Activated naive CD4-positive, alpha-beta T cell treated with anti-CD3 and anti-CD28 coated beads, Interleukin-2, amount 50 U/mL, for 16 hours (primary cell): Measurements from ENCODE around the gene ZNF554.

Experiments
- DNase-seq: peaks from one replicate; pipeline ENCODE4 v3.0.0-alpha.2; 2020

Gene ZNF554

DNA sequence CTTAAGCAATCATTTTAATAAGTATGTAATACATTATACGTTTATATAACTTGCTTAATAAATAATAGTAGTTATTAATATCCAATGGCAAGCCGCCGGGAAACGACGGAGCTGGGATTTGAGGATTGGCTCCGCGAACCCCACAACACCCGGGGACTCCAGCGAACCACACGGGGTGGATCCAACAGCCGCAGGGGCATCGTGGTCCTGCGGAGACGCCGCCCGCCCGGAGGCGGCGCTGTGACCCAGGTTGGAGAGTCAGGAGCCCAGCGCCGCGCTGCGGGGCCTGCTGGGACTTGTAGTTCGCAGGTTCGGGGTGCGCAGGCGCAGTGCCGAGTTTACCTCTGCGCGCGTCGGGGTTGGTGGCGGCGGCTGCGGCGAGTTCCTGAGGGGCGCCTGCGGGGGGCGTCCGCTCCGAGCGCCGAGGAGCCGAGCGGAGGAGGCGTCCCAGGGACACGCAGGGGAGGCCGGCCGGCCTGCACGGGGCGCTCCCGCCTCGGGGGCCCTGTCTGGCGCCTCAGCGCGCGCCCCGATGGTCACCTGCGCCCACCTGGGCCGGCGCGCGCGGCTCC, at the start of gene ZNF554:
TSS of gene ZNF554 (plus strand) at position 329 of the 572 bp plus-strand sequence. CDS start at position 533, 204 bp downstream.
- peak; percentile 99 for DNase-seq

DNA sequence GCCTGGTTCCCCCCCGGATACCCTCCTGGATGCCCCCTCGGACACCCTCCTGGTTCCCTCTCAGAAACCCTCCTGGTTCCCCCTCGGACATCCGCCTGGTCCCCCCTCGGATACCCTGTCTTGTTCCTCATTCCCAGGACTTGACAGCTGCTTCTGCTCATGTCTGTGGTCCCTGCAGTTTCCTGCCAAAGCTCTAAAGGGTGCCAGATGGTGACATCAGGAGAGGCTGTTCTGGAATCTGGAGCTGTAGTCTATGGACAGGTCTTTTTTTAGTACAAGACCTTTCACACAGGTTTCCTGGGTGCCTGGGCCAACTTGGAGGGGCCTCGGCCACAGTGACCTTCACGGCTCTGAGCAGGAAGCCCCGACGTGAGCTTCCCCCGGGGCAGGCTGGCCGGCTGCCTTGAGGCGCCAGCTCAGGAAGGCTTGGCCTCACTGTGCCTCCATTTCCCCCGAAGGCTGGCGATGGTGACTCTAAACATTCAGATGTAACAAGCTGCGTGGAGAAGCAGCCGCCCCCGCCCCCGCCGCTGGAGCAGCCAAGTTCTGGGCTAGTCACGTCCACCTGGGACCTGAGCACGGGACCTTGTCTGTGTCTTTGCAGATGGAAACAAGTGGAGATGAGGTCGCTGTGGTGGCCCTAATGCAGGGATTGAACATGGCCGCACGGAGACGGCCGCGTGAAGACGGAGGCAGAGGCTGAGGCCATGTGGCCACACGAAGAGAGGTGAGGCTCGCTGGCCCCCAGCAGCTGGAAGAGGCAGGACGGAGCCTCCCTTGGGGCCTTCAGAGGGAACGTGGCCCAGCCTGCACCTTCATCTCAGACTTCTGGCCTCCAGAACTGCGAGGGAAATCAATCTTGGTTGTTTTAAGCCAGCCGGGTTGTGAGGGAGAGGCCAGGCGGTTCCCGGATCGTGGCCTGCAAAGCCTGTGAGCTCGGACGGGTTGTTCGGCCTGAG, 49.3 kb upstream of the ZNF554 start:
- no peak for DNase-seq

DNA sequence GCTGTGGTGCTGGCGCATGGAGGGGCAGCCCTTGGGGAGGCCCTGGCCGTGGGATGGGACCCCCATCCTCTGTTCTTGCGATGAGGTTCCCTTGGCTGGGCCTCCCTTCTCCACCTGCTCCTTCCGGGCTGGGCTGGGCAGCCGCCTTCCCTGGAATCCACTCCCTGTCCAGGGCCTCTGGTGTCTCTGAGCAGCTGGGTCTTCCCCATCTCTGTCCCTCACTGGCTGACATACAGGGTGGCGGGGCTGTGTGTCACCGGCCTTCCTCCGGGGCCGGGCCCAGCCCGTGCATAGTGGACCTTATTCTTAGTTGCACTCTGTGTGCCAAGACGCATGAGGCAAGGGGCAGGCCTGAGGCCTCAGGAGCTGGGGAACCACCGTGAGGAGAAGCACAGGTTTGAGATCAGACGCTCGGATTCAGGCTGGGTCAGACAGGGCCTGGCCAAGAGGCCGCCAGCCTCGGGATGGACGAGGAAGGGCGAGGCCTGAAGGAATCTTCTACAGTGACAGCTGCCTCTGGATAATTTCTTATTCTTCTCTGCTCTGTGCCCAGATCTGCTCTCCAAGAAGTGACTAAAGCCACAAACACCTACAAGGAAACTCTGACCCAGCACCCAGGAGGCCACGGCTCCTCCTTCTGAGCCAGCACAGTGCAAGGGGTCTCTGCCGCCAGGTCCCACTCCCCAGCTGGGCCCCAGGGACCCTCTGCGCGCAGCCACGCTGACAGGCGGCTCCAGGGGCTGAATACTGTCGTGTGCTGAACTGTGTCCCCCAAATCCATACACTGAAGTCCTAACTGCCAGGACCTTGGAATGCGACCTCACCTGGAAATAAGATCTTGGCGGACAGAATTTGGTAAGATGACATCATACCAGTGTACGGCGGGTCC, 47.6 kb upstream of the ZNF554 start:
- DNase-seq = no peak

DNA sequence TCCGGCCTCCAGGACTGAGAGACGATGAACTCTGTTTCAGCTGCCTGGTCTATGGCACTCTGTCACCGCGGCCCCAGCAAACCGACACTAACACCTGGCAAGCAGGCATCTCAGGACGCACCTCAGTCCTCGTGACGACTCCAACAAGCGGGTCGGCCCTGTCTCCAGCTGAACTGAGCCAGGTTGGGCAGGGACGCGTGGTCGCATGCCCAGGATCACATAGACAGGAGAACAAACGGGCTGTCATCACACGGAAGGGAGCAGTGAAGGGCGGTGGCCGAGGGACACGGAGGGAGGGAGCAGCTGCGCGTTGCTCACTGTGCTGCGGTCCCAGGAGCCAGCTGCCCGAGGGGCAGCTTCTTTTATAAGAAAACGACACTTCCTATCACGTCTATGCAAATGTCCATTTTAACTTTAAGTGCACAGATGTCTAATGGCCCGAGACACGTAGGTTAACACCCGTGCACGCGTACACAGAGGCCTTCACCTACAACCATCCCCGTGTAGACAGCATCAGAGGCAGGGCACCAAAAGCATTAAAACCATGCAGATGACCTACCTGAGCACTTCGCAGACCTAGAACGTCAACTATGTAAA, 45.5 kb upstream of the ZNF554 start:
- DNase-seq = no peak

DNA sequence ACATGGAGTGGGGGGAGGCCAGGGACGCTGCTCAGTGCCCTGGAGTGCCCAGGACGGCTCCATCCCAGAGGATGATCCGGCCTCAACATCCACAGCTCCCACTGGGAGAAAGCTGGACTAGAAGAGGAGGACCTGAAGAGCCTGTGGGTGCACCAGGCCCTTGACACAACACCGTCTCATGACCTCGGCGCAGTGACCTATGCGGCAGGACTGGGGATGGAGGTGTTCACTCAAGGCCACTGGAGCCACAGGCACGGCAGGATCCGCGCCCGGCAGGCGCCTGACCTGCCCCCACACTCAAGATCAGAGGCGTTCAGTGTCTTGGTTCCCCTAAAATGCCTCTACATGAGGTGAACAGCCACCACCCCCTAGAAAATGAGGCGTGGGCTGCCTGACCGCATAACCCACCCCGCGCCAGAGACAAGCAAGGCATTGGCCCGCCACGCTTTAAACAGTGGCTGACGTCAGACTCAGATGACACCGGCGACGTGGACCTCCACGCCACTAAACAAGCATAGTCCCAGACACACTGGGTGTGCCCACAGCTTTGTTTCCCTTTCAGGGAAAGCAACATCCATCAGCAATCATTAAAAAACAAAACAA, 44.6 kb upstream of the ZNF554 start:
- DNase-seq = no peak

DNA sequence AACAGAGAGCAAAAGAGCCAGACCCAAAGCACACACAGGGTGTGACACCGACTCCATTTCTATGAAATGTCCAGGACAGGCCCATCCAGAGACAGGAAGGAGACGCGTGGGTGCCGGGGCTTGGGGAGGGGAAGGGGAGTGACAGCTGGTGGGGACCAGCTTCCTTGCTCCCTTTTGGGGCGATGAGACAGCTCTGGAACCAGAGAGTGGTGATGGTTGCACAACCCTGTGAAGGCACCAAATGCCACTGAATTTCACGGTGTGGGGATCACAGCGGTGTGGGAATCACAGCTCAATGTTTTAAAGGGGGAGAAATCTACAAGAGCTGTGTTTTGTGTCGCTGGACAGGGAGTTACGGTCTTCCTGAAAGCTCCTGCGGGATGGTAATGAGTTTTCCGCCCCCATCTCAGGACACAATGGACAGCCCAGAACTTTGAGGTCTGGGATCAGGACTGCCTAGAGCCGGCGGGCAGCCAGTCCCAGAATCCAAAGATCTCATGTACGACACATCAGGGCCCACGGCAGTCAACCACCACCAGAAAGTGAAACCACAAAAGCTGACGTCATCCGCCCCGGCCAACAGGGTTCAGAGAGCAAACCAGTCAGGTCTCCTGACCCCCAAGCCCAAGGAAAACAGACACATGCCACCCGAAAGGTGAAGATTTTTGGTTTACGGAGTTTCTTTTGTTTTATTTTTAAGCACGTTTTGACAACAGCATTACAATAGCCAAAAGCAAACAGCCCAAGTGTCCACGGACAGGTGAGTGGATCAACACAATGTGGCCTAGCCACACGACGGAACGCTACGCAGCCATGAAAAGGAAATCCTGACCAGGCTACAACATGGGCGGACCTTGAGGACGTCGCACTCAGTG, 43.9 kb upstream of the ZNF554 start:
- DNase-seq = peak; percentile 60

DNA sequence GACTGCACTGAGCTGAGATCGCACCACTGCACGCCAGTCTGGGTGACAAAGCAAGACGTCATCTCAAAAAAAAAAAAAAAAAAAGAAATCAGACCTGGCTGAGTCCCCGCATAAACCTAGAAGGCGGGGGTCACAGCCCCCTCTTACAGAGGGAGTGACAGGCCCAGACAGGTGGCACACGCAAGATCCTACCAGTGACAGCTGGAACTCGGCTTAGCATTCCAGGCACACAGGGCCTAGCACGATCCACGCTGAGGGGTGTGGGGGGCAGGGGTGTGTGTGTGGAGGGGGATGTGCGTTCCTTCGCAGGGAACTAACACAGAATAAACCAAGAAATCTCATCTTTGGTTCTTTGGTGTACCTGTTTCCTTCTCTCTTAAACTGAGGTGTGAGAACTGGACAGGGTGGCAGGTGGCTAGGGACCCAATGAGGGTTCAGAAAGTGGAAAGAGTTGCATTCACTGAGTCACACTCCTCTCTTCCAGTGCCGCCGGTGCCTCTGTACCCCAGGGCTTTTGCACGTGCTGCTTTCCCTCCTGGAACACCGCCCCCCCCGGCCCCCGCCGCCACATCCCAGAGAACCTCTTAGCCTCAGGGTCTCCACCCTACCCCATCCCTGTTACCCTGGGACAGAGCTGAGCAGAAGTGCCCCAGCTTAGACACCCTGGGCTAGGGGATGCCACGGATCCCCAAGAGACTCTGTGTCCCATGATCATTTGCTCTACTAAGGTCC, 41.5 kb upstream of the ZNF554 start:
- no peak for DNase-seq

DNA sequence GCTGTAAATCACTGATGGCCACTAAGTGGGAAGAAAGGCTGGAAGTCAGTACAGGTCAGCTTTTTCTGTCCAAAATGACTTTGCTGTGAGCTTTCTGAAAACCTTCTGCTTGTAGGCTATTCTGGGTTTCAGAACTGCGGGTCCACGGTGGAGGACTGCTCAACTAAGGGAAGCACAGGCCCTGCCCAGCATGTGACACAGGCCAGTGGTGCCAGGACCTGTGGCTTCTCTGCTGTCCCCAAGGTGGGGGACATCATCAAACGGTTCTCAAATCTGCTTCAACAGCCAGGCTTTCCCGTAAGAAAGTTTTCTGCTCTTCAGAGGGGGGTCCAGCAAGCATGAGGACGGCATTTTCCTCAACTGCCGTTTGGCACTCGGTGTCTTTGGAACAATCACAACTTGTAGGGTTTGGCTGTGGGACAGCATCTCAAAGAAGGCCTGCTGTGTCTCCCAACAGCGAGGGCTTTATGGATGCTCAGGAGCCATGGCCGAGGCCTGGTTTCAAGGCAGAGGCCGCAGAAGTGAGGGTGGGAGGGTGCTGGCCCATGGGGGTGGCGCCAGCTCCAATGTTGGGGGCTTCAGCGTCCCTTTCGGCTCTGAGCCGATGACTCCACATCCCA, 40.4 kb upstream of the ZNF554 start:
- no peak for DNase-seq

DNA sequence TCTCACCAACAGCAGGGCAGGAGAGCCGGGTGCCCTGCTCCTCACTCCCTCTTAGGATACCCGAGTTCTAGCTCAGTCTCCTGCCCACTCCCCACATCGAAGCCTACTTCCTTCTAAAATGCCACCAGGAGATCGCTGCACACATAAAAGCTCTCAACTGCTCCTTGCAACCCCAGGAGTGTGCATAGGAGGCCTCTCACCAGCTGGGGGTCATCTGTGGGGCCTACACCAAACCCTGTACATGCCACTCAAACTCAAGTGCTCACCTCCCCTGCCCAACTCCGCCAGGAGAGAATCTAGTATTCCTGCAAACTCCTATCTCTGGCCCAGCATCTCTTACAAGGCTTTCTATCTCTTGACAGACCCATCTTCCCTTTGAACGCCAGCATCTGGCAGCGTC, 39.4 kb upstream of the ZNF554 start:
- DNase-seq = no peak

DNA sequence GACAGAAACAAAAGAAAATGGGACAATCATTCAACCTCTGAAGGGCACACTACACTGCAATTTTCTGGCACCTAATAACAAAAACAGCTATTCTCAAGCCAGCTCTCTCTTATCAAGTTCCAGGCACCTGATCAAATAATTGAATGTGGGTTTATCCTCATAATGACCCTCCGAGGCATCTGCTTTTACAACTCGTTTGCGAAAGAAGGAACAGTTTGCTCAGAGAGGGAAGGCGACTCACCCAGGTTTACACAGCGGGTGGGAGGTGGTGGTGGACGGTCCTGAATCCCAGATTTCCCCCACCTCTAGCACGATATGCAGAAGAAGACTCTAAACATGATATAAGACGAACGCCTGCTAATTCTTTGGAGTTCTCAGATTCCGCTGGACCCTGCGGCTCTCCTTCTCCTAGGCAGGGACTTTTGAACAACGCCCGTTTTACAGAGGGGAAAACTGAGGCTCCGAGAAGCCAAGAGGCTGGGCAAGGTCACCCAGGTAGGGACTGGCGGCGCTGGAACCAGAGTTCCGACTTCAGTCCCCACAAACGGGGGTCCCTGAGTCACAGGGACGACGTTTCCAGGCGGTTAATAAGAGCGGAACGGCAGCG, 37.2 kb upstream of the ZNF554 start:
- DNase-seq = no peak

DNA sequence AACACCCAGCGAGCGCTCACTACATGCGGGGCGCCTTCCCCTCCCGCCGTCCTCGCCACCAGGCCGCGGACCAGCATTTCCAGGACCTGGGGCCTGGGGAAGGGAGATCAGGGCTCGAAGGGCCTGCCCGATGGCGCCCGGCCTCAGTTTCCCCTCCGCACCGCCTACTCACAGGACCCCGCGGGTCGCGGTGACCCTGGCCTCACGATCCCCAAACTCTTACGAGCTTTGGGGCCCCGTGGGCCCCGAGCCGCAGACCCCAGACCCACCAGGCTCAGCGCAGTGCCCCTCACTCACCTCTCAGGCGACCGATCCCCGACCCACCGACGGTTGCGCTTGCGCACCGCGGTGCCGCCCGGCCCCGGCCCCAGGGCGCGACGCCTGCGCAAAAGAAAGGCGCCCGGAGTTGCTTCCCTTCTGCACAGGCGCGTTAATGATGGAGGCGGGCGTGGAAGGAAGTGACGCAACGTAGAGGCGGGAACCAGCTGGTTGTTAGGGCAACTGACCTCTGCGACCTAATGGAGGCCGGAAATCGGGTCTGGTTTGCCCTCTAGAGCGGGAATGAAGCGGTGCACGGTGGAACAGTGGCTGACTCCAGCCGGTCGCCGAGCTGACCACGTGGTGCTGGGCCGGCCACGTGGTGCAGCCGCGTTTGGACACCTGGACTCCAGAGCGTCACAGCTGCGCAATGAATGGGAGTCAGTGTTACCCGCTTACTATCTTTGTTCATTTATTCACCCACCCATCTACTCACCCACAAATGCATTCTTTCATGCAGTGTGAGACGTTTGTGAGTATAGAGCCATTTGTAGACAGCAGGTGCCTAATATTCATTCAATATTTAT, 36.5 kb upstream of the ZNF554 start, which contains the start of gene SGTA:
TSS of gene SGTA (minus strand) at position 338 of the 845 bp plus-strand sequence. CDS start 14,205 bp downstream, outside the sequence.
- peak; percentile 96 for DNase-seq

DNA sequence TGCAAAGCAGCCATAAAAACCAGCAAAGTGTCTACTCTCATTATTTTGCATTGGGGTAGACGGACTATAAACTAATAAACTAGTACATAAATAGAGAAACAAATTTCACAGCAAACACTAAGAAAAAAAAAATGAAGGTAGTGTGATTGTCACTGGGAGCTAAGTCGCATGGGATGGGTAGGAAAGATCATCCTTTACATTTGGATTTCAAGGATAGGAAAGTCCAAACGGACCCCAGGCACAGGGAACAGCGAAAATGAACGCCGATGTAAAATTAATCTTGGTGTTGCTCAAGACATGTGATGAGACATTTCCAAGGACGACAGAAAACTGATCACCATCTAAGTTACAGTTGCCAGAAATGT, 35.9 kb upstream of the ZNF554 start:
- DNase-seq = no peak

DNA sequence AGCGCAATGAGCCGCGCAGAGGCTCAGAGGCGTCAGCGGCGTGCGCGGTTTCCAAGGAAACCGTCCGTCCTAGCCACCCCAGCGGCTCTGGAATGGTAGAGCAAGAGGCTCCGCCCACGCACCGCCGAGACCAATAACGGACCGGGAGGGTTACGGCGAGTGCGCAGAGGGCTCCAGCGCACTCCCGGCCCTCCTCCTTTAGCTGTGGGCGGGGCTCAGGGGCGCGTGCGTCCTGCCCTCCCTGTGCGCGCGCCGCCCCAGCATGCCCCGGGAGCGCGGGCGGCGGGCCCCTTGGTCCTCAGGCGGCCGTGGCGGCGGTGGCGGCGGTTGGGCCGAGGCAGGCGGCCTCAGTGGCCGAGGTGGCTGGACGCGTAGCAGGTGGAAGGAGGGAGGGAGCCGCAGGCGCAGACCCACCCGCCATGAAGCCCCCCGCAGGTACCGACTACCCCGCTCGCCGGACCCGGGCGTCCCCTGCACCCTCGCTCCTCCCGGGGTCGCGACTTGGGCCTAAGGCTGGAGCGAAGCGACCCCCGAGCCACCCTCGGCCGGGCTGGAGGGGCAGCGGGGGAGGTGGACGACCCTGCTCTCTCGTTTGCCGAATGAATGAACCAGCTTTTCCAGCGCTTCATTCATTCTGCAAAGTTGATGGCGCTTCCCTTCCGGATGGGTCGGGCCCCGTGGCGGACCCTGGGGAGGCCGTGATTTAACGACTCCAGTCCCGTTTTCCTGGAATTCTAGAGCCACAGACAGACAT, 34.2 kb upstream of the ZNF554 start, which contains the start of gene THOP1:
TSS of gene THOP1 (plus strand) at position 260 of the 754 bp plus-strand sequence. CDS start at position 420, 160 bp downstream.
- DNase-seq = peak; percentile 100

DNA sequence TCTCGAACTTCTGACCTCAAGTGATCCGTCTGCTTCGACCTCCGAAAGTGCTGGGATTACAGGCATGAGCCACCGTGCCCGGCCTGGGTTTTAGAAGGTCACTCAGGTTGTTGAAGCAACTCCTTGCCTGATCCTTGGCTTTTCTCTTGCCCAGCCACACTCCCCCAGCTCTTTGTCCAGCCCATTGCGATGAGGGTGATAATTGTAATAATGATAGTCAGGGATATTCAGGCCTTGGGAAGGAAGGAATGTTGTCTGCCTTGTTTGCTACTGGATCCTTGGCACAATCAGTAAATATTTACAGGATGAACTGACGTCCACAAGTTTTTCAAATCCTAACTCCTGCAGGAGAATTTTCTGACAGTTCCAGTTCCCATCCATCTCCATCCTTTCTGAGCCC, 32.6 kb upstream of the ZNF554 start:
- no peak for DNase-seq

DNA sequence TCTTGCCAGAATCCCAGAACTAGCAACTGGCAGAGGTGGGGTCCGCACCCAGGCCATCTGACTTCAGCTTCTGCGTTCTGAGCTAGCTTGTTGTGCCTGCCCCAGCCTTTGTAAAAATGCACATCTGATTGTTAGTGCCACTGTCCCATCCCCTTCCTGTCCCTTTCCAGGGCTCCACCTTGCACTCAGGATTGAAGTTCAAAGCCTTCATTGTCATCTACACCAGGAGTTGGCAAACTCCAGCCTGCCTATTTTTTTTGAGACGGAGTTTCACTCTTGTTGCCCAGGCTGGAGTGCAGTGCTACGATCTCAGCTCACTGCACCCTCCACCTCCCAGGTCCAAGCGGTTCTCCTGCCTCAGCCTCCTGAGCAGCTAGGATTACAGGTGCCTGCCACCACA, 31.4 kb upstream of the ZNF554 start:
- DNase-seq = no peak

DNA sequence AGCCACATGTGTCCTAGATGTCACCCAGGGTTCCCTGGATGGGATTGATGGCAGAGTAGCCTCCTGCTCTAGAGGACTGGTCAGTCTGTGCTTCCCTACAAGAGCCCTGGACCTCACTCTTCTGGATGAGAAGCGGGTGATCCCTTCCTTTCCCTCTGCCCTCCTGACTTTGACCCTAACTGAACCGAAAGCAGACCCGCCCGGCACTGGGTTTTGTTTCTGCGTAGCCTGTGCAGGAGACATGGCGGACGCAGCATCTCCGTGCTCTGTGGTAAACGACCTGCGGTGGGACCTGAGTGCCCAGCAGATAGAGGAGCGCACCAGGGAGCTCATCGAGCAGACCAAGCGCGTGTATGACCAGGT, 29.5 kb upstream of the ZNF554 start:
- no peak for DNase-seq

DNA sequence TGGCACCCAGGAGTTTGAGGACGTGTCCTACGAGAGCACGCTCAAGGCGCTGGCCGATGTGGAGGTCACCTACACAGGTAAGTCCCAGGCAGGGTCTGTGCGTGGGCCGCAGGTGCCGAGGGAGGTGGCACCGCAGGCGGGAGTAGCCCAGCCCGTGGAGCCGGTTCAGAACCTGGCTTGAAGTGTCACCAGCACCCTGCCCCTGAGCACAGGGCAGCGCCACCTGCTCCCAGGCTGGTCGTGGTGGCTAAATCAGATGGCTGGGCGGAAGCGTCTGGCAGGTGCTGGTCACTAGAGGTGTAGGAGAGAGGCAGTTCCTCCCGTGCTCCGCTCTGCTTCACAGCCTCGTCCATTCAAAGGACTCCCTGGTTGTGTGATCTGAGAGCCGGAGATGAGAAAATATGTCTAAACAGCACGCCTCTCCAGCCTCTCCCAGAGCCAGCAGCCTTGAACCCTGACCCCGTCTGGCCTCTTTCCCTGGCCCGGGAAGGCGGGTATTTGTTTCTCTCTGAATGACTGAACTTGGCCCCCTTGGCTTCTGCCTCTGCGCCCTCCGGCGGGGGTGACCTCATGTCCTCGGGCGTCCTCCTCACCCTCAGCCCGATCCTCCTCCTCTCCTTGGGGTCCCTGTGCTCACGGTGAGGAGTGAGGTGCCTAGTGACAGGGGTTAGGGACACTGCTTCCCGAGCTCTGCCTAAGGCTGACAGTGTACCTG, 29.0 kb upstream of the ZNF554 start:
- no peak for DNase-seq
